ENCODE measurements around the gene TINCR. TPM values are rescaled to one million over a fixed set of nuclear protein-coding genes. Genes with fewer than 3 reads are reported as not detected.

Gene TINCR
- total RNA-seq, 4 donors from 2014 or later, result 0.33 to 0.51 (median 0.41) TPM

DNA sequence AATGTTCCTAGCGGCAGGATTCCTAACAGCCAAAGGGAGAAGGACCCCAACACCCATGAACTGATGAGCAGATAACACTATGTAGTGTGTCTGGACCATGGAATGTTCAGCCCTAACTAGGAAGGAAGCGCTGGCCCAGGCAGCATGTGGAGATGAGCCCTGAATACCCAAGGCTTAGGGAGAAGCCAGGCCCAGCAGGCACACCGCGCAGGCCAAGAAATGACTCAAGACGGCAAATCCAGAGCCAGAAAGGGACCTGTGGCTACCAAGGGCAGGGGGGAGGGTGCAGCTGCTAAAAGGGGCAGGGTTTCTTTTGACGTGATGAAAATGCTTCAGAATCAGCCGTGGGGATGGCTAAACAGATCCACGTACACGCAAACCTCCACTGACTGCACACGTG is 20.7 kb upstream of the TINCR start:
- TF ChIP-seq, protein P1, sequence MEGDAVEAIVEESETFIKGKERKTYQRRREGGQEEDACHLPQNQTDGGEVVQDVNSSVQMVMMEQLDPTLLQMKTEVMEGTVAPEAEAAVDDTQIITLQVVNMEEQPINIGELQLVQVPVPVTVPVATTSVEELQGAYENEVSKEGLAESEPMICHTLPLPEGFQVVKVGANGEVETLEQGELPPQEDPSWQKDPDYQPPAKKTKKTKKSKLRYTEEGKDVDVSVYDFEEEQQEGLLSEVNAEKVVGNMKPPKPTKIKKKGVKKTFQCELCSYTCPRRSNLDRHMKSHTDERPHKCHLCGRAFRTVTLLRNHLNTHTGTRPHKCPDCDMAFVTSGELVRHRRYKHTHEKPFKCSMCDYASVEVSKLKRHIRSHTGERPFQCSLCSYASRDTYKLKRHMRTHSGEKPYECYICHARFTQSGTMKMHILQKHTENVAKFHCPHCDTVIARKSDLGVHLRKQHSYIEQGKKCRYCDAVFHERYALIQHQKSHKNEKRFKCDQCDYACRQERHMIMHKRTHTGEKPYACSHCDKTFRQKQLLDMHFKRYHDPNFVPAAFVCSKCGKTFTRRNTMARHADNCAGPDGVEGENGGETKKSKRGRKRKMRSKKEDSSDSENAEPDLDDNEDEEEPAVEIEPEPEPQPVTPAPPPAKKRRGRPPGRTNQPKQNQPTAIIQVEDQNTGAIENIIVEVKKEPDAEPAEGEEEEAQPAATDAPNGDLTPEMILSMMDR (IDR thresholded peaks at IDR 0.05; ENCODE audit: low read depth), result no peak

DNA sequence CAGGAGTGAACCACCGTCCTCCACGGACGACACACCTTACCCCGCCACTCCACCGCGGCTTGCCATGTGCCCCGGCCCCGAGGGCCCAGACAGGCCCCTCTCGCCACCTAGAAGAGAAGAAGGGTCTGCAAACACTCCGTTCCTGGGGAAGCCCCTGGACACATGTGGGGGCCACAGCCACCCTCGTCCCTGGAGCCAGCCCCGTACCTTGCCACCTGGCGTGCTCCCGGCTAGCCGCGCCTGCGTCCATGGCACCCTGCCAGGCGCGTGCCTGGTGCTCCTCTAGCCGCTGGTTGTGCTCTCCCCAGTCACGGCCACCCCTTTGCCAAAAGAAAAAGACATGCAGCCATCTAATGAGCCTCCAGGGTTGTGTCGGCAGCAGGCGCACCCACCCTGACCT is 19.9 kb upstream of the TINCR start:
- TF ChIP-seq, protein P1 (IDR thresholded peaks at IDR 0.05; ENCODE audit: low read depth), result no peak

DNA sequence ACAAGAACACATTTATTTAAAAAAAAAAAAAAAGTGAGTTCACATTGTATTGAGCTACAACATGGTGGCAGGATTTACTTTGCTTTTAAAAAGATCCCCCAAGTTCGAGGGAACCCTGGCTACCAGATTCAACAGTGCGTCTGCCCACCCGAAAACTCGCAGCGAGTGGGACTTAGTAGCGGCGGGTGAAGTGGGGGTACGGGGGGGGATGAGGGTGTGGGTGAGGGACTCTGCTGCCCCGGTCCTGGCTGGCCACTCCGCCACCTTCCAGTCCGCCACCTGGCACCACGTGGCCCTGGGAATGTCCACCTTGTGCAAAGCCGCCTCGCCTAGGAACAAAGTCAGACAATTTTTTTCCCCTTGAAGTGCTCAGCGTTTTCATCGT is 19.3 kb upstream of the TINCR start:
- TF ChIP-seq, protein P1 (IDR thresholded peaks at IDR 0.05; ENCODE audit: low read depth), result no peak

DNA sequence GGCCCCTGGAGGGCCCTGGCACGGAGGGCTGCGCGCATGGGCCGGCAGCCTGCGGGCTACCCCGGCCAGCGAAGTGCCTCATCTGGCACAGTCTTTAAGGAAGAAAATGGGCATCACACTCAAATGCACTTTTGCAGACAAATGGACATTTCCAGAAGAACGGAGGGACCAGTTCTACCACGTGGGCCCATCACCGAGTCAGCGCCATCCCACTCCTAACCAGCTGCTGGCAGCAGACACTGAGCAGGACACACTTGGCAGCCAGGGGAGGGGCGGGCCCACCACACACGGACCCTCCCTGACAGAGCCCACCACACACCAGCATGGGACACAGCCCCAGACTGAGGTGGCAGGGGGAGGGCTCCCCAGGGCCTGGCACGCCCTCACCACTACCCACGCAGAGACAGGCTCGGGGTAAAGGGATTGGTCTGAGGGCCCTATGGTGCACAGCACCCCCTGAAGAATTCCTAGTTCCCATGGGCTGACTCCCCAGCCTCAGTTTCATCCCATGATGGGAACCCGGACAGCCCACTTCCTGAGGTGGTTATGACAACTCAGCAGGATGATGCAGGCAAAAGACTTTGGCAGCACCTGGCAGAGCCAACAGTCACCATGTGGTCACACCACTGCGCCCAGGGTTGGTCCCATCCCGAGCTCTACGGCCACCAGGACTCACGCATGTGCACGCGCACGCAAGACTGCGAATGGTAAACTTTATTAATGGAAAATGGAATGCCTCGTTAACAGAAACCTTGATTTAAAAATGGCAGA is 18.7 kb upstream of the TINCR start:
- TF ChIP-seq, protein P1 (IDR thresholded peaks at IDR 0.05; ENCODE audit: low read depth), result no peak

DNA sequence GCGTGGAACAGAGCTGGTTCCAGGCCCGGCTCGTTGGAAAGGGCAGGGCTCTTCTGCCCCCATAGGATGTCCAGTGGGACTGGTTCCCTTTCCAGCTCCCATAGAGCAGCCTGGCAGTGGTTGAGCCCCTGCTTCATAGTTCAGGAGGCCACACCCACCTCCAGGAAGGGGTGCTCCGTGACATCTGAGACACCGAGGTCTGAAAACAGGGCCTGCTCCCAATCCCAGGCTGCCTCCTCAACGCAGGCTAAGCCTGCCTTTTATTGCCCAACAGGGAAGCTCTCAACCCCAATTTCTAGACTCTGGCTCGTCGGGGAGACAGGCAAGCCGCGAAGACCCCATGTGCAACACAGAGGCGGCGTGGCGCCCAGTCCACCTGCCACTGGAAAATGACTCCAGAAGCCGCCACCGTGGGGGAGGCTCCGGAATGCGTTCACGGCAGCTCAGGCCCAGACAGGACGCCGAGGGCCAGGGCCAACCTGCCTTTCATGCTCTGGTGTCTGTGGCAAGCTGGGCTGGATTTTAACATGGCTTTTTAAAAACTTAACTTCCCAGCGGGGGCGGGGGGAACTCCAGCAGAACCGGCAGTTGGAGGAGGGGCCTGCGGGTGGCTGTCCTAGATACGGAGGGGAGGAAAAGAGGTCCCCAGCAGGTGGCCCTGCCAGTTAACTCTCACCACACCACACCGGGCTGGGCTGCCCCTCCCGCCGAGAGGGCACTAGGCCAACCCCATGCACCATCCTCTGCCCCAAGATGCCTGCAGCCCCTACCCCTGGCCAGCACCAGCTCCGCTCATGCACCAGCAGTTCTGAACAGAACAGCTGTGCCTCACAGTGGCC is 17.9 kb upstream of the TINCR start:
- TF ChIP-seq, protein P1 (IDR thresholded peaks at IDR 0.05; ENCODE audit: low read depth), result no peak

DNA sequence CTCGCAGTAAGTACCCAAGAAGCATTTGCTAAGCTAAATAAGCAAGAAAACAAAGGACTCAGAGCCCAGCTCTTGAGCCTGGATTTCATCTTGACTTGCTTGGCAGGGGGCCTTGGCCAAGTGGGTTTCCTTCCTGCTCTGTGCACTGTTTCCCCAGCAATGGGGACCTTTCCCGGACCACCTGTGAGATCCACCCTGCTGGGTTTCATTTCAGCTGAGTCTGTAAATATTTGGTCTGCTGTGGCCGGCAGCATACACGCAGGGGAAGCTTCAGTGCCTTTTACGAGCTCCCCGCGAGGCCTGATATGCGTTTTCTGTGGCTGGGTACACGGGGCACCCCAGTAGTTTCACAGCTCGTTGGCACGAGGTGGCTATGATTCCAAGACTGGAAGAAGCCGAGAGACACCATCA is 12.4 kb upstream of the TINCR start:
- TF ChIP-seq, protein P1 (IDR thresholded peaks at IDR 0.05; ENCODE audit: low read depth), result no peak

DNA sequence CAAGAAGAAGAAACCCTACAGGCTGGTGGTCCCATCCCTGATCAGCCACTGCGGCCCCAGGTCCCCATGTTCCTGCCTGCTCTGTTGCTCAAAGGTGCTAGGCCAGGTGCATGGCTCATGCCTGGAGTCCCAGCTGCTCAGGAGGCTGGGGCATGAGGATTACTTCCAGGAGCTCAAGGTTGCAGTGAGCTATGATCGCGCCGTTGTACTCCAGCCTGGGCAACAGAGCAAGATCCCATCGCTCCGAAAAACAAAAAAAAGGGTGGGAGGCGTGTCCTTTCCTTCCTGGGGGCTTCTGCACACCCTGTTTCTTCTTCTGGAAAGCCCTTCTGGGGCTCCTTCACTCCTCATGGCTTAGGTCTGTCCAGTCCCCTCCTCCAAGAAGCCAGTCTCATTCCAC is 11.9 kb upstream of the TINCR start:
- TF ChIP-seq, protein P1 (IDR thresholded peaks at IDR 0.05; ENCODE audit: low read depth), result no peak
